ENCODE measurements around the gene ATP6V0E1. TPM values are rescaled to one million over a fixed set of nuclear protein-coding genes. Genes with fewer than 3 reads are reported as not detected.
A peak's percentile ranks its signal among the peaks of the same experiment; 100 is the strongest.
"Not testable (repeated sequence)": the region's sequence is repeated elsewhere in the genome, so short reads cannot be mapped to it uniquely, and the experiment has no call there.

ATP6V0E1 gene
- total RNA-seq, 1 donor from 2014 or later = 147 TPM

- peaks cover 2% of the 10 kb centered on the region for H3K36me3 Mint-ChIP-seq (ENCODE audit: low read depth, unreplicated experiment)
- DNase-seq (ENCODE audit: low spot score) = no peak
- TF ChIP-seq CTCF (IDR thresholded peaks at IDR 0.05; ENCODE audit: unreplicated experiment) = no peak
- H3K4me1 Mint-ChIP-seq (ENCODE audit: unreplicated experiment) = peaks cover 32% of the 10 kb centered on the region
- no peak overlapping the region for H3K27ac Mint-ChIP-seq (ENCODE audit: unreplicated experiment)
- no peak overlapping the region for H3K4me3 Mint-ChIP-seq (ENCODE audit: unreplicated experiment)
- no peaks in the 10 kb centered on the region for H3K9me3 Mint-ChIP-seq (ENCODE audit: unreplicated experiment)
- no peaks in the 10 kb centered on the region for H3K27me3 Mint-ChIP-seq (ENCODE audit: unreplicated experiment)
Measured at GRCh38 chr5:173014671-173015070, 31.1 kb downstream of the ATP6V0E1 start.

- DNase-seq (ENCODE audit: low spot score) = no peak
- Mint-ChIP-seq H3K4me3 (ENCODE audit: unreplicated experiment) (no peak overlapping the region), H3K9me3 (ENCODE audit: unreplicated experiment) (no peaks in the 10 kb centered on the region), H3K36me3 (ENCODE audit: low read depth, unreplicated experiment) (peaks cover 7% of the 10 kb centered on the region), H3K27me3 (ENCODE audit: unreplicated experiment) (no peaks in the 10 kb centered on the region), H3K4me1 (ENCODE audit: unreplicated experiment) (peaks cover 28% of the 10 kb centered on the region), H3K27ac (ENCODE audit: unreplicated experiment) (no peak overlapping the region)
- TF ChIP-seq CTCF (IDR thresholded peaks at IDR 0.05; ENCODE audit: unreplicated experiment) = no peak
Measured at GRCh38 chr5:173015192-173015591, 31.6 kb downstream of the ATP6V0E1 start.

- peak overlapping the region; percentile 78 for H3K27ac Mint-ChIP-seq (ENCODE audit: unreplicated experiment)
- H3K27me3 Mint-ChIP-seq (ENCODE audit: unreplicated experiment) = no peaks in the 10 kb centered on the region
- DNase-seq (ENCODE audit: low spot score) = no peak
- H3K4me3 Mint-ChIP-seq (ENCODE audit: unreplicated experiment) = no peak overlapping the region
- H3K9me3 Mint-ChIP-seq (ENCODE audit: unreplicated experiment) = no peaks in the 10 kb centered on the region
- peaks cover 23% of the 10 kb centered on the region for H3K4me1 Mint-ChIP-seq (ENCODE audit: unreplicated experiment)
- peaks cover 11% of the 10 kb centered on the region for H3K36me3 Mint-ChIP-seq (ENCODE audit: low read depth, unreplicated experiment)
- no peak for TF ChIP-seq CTCF (IDR thresholded peaks at IDR 0.05; ENCODE audit: unreplicated experiment)
Measured at GRCh38 chr5:173015598-173016455, 32.3 kb downstream of the ATP6V0E1 start.

GRCh38 chr5:173016598-173017046, 33.1 kb downstream of the ATP6V0E1 start:
- H3K27me3 Mint-ChIP-seq (ENCODE audit: unreplicated experiment) = no peaks in the 10 kb centered on the region
- peak overlapping the region; percentile 78 for H3K27ac Mint-ChIP-seq (ENCODE audit: unreplicated experiment)
- no peak overlapping the region for H3K4me3 Mint-ChIP-seq (ENCODE audit: unreplicated experiment)
- no peak for TF ChIP-seq CTCF (IDR thresholded peaks at IDR 0.05; ENCODE audit: unreplicated experiment)
- peaks cover 17% of the 10 kb centered on the region for H3K36me3 Mint-ChIP-seq (ENCODE audit: low read depth, unreplicated experiment)
- H3K9me3 Mint-ChIP-seq (ENCODE audit: unreplicated experiment) = no peaks in the 10 kb centered on the region
- DNase-seq (ENCODE audit: low spot score) = peak; percentile 7
- H3K4me1 Mint-ChIP-seq (ENCODE audit: unreplicated experiment) = peaks cover 20% of the 10 kb centered on the region

- peaks cover 19% of the 10 kb centered on the region for H3K36me3 Mint-ChIP-seq (ENCODE audit: low read depth, unreplicated experiment)
Measured at GRCh38 chr5:173017087-173017486, 33.5 kb downstream of the ATP6V0E1 start.

More at GRCh38 chr5:173017087-173017486, 33.5 kb downstream of the ATP6V0E1 start:
- H3K4me3 Mint-ChIP-seq (ENCODE audit: unreplicated experiment); H3K9me3 Mint-ChIP-seq (ENCODE audit: unreplicated experiment); H3K27me3 Mint-ChIP-seq (ENCODE audit: unreplicated experiment); DNase-seq (ENCODE audit: low spot score): not testable (repeated sequence)
- H3K27ac Mint-ChIP-seq (ENCODE audit: unreplicated experiment) = peak overlapping the region; percentile 78
- peaks cover 18% of the 10 kb centered on the region for H3K4me1 Mint-ChIP-seq (ENCODE audit: unreplicated experiment)
